T-cell (primary cell): ENCODE data around the gene QDPR. TPM values are rescaled to one million over a fixed set of nuclear protein-coding genes. Genes with fewer than 3 reads are reported as not detected.

Source experiments
- ATAC-seq, 4 experiments: fragments of 200-7000 bp in 3 of 4; fragments of 150-1000 bp in 1 of 4; cut with Tn5 transposase; replicated peaks in 1 of 4; 1 replicate in 3 of 4; 2 replicates in 1 of 4; pipeline ENCODE4 v1.10.0; 2021; ENCODE audit warnings: moderate library complexity in 3 of 4, mild to moderate bottlenecking in 2 of 4, moderate number of reproducible peaks in 1 of 4
- CTCF ChIA-PET, 2 donors: fragments of 300-600 bp; sonication (Branson Sonifier 250); formaldehyde crosslinking; loops; one replicate each; lab custom pipeline; 2022; ENCODE audit warnings: antibody characterized with exemption in 2 of 2; lab: Charles Lee
- POLR2A ChIA-PET, 2 donors: fragments of 300-600 bp; sonication (Branson Sonifier 250); formaldehyde crosslinking; loops; one replicate each; lab custom pipeline; 2022; ENCODE audit warnings: antibody characterized with exemption in 2 of 2; lab: Charles Lee
- DNase-seq, 35 experiments: peaks; one replicate each; pipeline versions ENCODE4 v3.0.0 to v3.0.0-alpha.2; 2013 to 2023
- H3K27ac ChIP-seq: one replicate; pipeline ENCODE4 v1.5.1; 2013; ENCODE audit warnings: low read length
- H3K27me3 ChIP-seq, 2 experiments: replicated peaks in 1 of 2; 1 replicate in 1 of 2; 2 replicates in 1 of 2; pipeline versions ENCODE4 v1.6.1 to v1.7.0; 2013; ENCODE audit warnings: low read length in 1 of 2, mixed read lengths in 1 of 2; ENCODE audit not compliant: control insufficient read depth in 2 of 2, insufficient read depth in 2 of 2; ENCODE audit errors: extremely low read depth in 1 of 2
- H3K36me3 ChIP-seq, 2 donors: 1 replicate in 1 of 2; 2 replicates in 1 of 2; pipeline versions ENCODE4 v1.6.1 to v1.7.0; 2013; ENCODE audit warnings: low read length in 1 of 2; ENCODE audit not compliant: control insufficient read depth in 2 of 2, insufficient read depth in 1 of 2; ENCODE audit errors: extremely low read depth in 1 of 2
- H3K4me1 ChIP-seq, 2 experiments: 1 replicate in 1 of 2; 2 replicates in 1 of 2; pipeline versions ENCODE4 v1.6.1 to v1.7.0; 2013; ENCODE audit warnings: low read length in 2 of 2, mixed read lengths in 1 of 2; ENCODE audit not compliant: insufficient read depth in 2 of 2, control insufficient read depth in 1 of 2; ENCODE audit errors: extremely low read depth in 1 of 2
- H3K4me3 ChIP-seq, 2 donors: 1 replicate in 1 of 2; 2 replicates in 1 of 2; pipeline versions ENCODE4 v1.5.1 to v1.7.0; 2013; ENCODE audit warnings: mild to moderate bottlenecking in 2 of 2, low read length in 1 of 2, moderate library complexity in 1 of 2; ENCODE audit not compliant: control insufficient read depth in 1 of 2; ENCODE audit errors: extremely low read depth in 1 of 2
- H3K9me3 ChIP-seq: 2 replicates; pipeline ENCODE4 v1.7.0; 2013
- H3K27ac Mint-ChIP-seq, 2 donors: one replicate each; pipeline ENCODE4 v1.8.0; 2020 to 2021; ENCODE audit warnings: mild to moderate bottlenecking in 2 of 2, mixed read lengths in 2 of 2
- H3K27me3 Mint-ChIP-seq, 2 donors: one replicate each; pipeline ENCODE4 v1.8.0; 2021 to 2022; ENCODE audit warnings: mixed read lengths in 2 of 2
- H3K36me3 Mint-ChIP-seq: one replicate; pipeline ENCODE4 v1.8.0; 2021; ENCODE audit warnings: mixed read lengths
- H3K4me1 Mint-ChIP-seq, 3 donors: one replicate each; pipeline ENCODE4 v1.8.0; 2020 to 2022; ENCODE audit warnings: mixed read lengths in 3 of 3, mild to moderate bottlenecking in 1 of 3
- H3K4me3 Mint-ChIP-seq, 3 donors: one replicate each; pipeline ENCODE4 v1.8.0; 2020 to 2022; ENCODE audit warnings: mild to moderate bottlenecking in 3 of 3, mixed read lengths in 3 of 3, moderate library complexity in 3 of 3
- H3K9me3 Mint-ChIP-seq, 3 donors: one replicate each; pipeline ENCODE4 v1.8.0; 2020 to 2022; ENCODE audit warnings: mixed read lengths in 3 of 3
- WGBS: methylation state at CpG from one replicate; pipeline ENCODE4 v1.1.5; 2013; ENCODE audit warnings: missing lambda C conversion rate; ENCODE audit not compliant: insufficient coverage; 5-methylcytosine and 5-hydroxymethylcytosine counted together
- total RNA-seq, 35 experiments: library from RNA in 6 of 35; stranded (reverse) in 6 of 35; fragments of 120-200 nt in 1 of 35; gene quantifications; one replicate each; pipeline versions ENCODE4 v1.2.1 to v1.2.4 and lab custom pipeline; 2013 to 2026

The QDPR gene
- total RNA-seq: 10 to 100 TPM; 14.9 to 23.1 (median 20.0) TPM
- total RNA-seq (2013): 16.0 TPM
- 7.2 to 25.9 (median 11.2) reads per million in 29 experiments for total RNA-seq (lab: John Stamatoyannopoulos, UW)

GRCh38 chr4:17511950-17512795, at the start of gene QDPR:
Gene QDPR, minus strand, starts transcription at chr4:17512090. Its CDS starts 36 bp downstream, at chr4:17512054.
- H3K36me3 ChIP-seq: peaks cover 0 to 4% of the 10 kb centered on the region in 2 donors
- H3K27me3 ChIP-seq: no peaks in the 10 kb centered on the region
- H3K36me3 Mint-ChIP-seq: peaks cover 1% of the 10 kb centered on the region
- ATAC-seq (peak; percentile 94 to 95 (median 94)), DNase-seq (peak; percentile 34 to 82 (median 57))
- peaks cover 14 to 16% of the 10 kb centered on the region in 2 experiments for H3K4me1 ChIP-seq
- H3K27ac Mint-ChIP-seq: peak within 1 kb of the TSS; percentile 80 to 96
- no peaks in the 10 kb centered on the region for H3K9me3 ChIP-seq
- CTCF ChIA-PET: interaction anchor here (0.6 kb wide), 2 partner anchors 117 to 219 kb away, joined by 3 to 4 read pairs; no protein-coding TSS in a partner anchor
- no peaks in the 10 kb centered on the region for H3K9me3 Mint-ChIP-seq
- peaks cover 6 to 7% of the 10 kb centered on the region in 2 donors for H3K27me3 Mint-ChIP-seq
- under 1% methylated on average over 49 of the region's 65 CpGs for WGBS
- POLR2A ChIA-PET: no interaction called here
- peaks cover 32 to 37% (median 37%) of the 10 kb centered on the region in 3 donors for H3K4me1 Mint-ChIP-seq
- peak within 1 kb of the TSS; percentile 82 to 84 for H3K4me3 ChIP-seq
- peak within 1 kb of the TSS; percentile 94 to 98 (median 98) for H3K4me3 Mint-ChIP-seq
- peak within 1 kb of the TSS; percentile 48 for H3K27ac ChIP-seq

- no peaks in the 10 kb centered on the region for H3K9me3 ChIP-seq
- H3K27ac ChIP-seq: no peak overlapping the region
- ChIA-PET POLR2A (no interaction called here), CTCF (no interaction called here)
- no peak for ATAC-seq
- Mint-ChIP-seq H3K27ac (no peak overlapping the region), H3K4me3 (no peak overlapping the region), H3K36me3 (no peaks in the 10 kb centered on the region), H3K4me1 (no peaks in the 10 kb centered on the region), H3K27me3 (peaks cover 0 to 1% of the 10 kb centered on the region in 2 donors), H3K9me3 (no peaks in the 10 kb centered on the region)
- H3K36me3 ChIP-seq: no peaks in the 10 kb centered on the region
- H3K4me1 ChIP-seq: no peaks in the 10 kb centered on the region
- no peak for DNase-seq
- H3K27me3 ChIP-seq: peaks cover 0 to 4% of the 10 kb centered on the region in 2 experiments
- H3K4me3 ChIP-seq: no peak overlapping the region
- WGBS: 96% methylated on average over 8 of the region's 8 CpGs
Measured at GRCh38 chr4:17561195-17561909, 49.5 kb upstream of the QDPR start.

GRCh38 chr4:17560065-17560673, 48.3 kb upstream of the QDPR start:
- ChIA-PET CTCF (interaction anchor here in 1 of 2 donors (0.7 kb wide), 1 partner anchor 78 kb away, joined by 4 read pairs; no protein-coding TSS in a partner anchor), POLR2A (no interaction called here)
- 85% methylated on average over 5 of the region's 6 CpGs for WGBS
- H3K27me3 Mint-ChIP-seq: peaks cover 1 to 2% of the 10 kb centered on the region in 2 donors
- Histone ChIP-seq H3K4me1 (no peaks in the 10 kb centered on the region), H3K27ac (no peak overlapping the region), H3K9me3 (no peaks in the 10 kb centered on the region), H3K36me3 (no peaks in the 10 kb centered on the region), H3K4me3 (no peak overlapping the region), H3K27me3 (peaks cover 0 to 4% of the 10 kb centered on the region in 2 experiments)
- no peaks in the 10 kb centered on the region for H3K9me3 Mint-ChIP-seq
- no peak overlapping the region for H3K27ac Mint-ChIP-seq
- no peaks in the 10 kb centered on the region for H3K36me3 Mint-ChIP-seq
- DNase-seq: no peak
- no peaks in the 10 kb centered on the region for H3K4me1 Mint-ChIP-seq
- ATAC-seq: no peak
- H3K4me3 Mint-ChIP-seq: no peak overlapping the region

- H3K27ac ChIP-seq: no peak overlapping the region
- no peaks in the 10 kb centered on the region for H3K4me1 Mint-ChIP-seq
- H3K27me3 ChIP-seq: peaks cover 0 to 4% of the 10 kb centered on the region in 2 experiments
- H3K4me3 Mint-ChIP-seq: no peak overlapping the region
- DNase-seq (no peak), ATAC-seq (no peak)
- H3K9me3 ChIP-seq: no peaks in the 10 kb centered on the region
- POLR2A ChIA-PET: no interaction called here
- H3K9me3 Mint-ChIP-seq: no peaks in the 10 kb centered on the region
- no peak overlapping the region for H3K27ac Mint-ChIP-seq
- peaks cover 1 to 6% of the 10 kb centered on the region in 2 donors for H3K27me3 Mint-ChIP-seq
- WGBS: 80% methylated on average over 2 of the region's 3 CpGs
- no peaks in the 10 kb centered on the region for H3K36me3 Mint-ChIP-seq
- CTCF ChIA-PET: no interaction called here
- H3K36me3 ChIP-seq: no peaks in the 10 kb centered on the region
- no peak overlapping the region for H3K4me3 ChIP-seq
- H3K4me1 ChIP-seq: no peaks in the 10 kb centered on the region
Measured at GRCh38 chr4:17559709-17560048, 47.8 kb upstream of the QDPR start.

- Mint-ChIP-seq H3K27ac (no peak overlapping the region), H3K4me1 (no peaks in the 10 kb centered on the region), H3K4me3 (no peak overlapping the region), H3K36me3 (no peaks in the 10 kb centered on the region), H3K27me3 (peaks cover 1 to 7% of the 10 kb centered on the region in 2 donors), H3K9me3 (no peaks in the 10 kb centered on the region)
- H3K4me1 ChIP-seq: no peaks in the 10 kb centered on the region
- no peaks in the 10 kb centered on the region for H3K9me3 ChIP-seq
- H3K27me3 ChIP-seq: peaks cover 0 to 6% of the 10 kb centered on the region in 2 experiments
- ATAC-seq (no peak), DNase-seq (no peak)
- H3K4me3 ChIP-seq: no peak overlapping the region
- POLR2A ChIA-PET: no interaction called here
- H3K36me3 ChIP-seq: no peaks in the 10 kb centered on the region
- 87% methylated on average over 4 of the region's 4 CpGs for WGBS
- CTCF ChIA-PET: no interaction called here
- H3K27ac ChIP-seq: no peak overlapping the region
Measured at GRCh38 chr4:17558941-17559708, 47.2 kb upstream of the QDPR start.
